Peyer's patch (tissue), 4 donors: ENCODE data around the gene MUC2. TPM values are rescaled to one million over a fixed set of nuclear protein-coding genes. Genes with fewer than 3 reads are reported as not detected.

ENCODE experiments used
- DNase-seq, 3 donors: peaks; one replicate each; pipeline ENCODE4 v3.0.0-alpha.2; 2017 to 2019
- H3K27ac ChIP-seq, 4 donors: fragments of 200-600 bp; sonication (generic); one replicate each; pipeline ENCODE4 v1.5.1; 2016 to 2019
- H3K27me3 ChIP-seq, 2 donors: fragments of 200-600 bp; sonication (generic); one replicate each; pipeline ENCODE4 v1.5.1; 2019
- H3K36me3 ChIP-seq, 3 donors: fragments of 200-600 bp; sonication (generic); one replicate each; pipeline ENCODE4 v1.5.1; 2016 to 2019
- H3K4me1 ChIP-seq, 4 donors: fragments of 200-600 bp; sonication (generic); one replicate each; pipeline ENCODE4 v1.5.1; 2016 to 2019
- H3K4me3 ChIP-seq, 4 donors: fragments of 200-600 bp; sonication (generic); 1 replicate in 3 of 4; 2 replicates in 1 of 4; pipeline ENCODE4 v1.5.1; 2016 to 2019; ENCODE audit warnings: mild to moderate bottlenecking in 1 of 4
- H3K9me3 ChIP-seq, 4 donors: fragments of 200-600 bp; sonication (generic); one replicate each; pipeline ENCODE4 v1.5.1; 2016 to 2019; ENCODE audit warnings: mild to moderate bottlenecking in 1 of 4
- POLR2A ChIP-seq, 2 donors: fragments of 450-650 bp; IDR thresholded peaks; one replicate each; pipeline ENCODE4 v1.5.1; 2017; ENCODE audit warnings: antibody characterized with exemption in 2 of 2, mild to moderate bottlenecking in 2 of 2, moderate library complexity in 2 of 2
- total RNA-seq, 4 donors: library from RNA; depleted of rRNA; stranded (reverse); fragments of >200 nt; gene quantifications; one replicate each; pipeline ENCODE4 v1.1.0, GENCODE V29; 2016
- TF ChIP-seq, protein P1 (sequence below), 6 experiments: fragments of 450-650 bp in 4 of 6; fragments of 200-600 bp in 2 of 6; sonication (generic) in 1 of 6; IDR thresholded peaks; one replicate each; pipeline ENCODE4 v1.5.1; 2017 to 2019; ENCODE audit warnings: antibody characterized with exemption in 6 of 6, mild to moderate bottlenecking in 3 of 6, moderate library complexity in 1 of 6

Gene MUC2
- total RNA-seq, 4 donors from 2014 or later: 817 to 1,165 (median 1,010) TPM

DNA sequence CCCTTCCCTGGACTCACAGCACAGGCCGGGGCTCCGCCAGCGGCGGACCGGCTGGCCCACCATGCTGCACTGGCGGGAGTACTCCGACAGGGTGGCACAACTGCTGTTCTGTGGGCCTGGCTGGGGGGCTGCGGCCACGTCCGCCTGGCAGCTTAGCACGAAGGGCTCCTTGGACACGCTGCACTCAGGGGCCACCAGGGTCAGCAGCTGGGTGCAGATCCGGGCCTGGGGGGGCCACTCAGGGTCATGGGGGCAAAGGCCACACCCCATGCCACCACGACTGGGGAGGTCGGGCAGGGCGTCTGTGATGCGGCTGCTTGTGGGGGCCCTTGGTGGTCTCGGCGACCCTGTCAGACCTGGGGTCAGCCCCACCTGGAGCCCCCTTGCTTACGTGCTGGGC is 44.1 kb upstream of the MUC2 start:
- no peaks in the 10 kb centered on the region for H3K36me3 ChIP-seq
- no peak overlapping the region for H3K27ac ChIP-seq
- H3K4me1 ChIP-seq: no peaks in the 10 kb centered on the region
- DNase-seq: no peak
- TF ChIP-seq, protein P1, sequence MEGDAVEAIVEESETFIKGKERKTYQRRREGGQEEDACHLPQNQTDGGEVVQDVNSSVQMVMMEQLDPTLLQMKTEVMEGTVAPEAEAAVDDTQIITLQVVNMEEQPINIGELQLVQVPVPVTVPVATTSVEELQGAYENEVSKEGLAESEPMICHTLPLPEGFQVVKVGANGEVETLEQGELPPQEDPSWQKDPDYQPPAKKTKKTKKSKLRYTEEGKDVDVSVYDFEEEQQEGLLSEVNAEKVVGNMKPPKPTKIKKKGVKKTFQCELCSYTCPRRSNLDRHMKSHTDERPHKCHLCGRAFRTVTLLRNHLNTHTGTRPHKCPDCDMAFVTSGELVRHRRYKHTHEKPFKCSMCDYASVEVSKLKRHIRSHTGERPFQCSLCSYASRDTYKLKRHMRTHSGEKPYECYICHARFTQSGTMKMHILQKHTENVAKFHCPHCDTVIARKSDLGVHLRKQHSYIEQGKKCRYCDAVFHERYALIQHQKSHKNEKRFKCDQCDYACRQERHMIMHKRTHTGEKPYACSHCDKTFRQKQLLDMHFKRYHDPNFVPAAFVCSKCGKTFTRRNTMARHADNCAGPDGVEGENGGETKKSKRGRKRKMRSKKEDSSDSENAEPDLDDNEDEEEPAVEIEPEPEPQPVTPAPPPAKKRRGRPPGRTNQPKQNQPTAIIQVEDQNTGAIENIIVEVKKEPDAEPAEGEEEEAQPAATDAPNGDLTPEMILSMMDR (IDR thresholded peaks at IDR 0.05): no peak
- no peak for TF ChIP-seq POLR2A (IDR thresholded peaks at IDR 0.05)
- H3K27me3 ChIP-seq: no peaks in the 10 kb centered on the region
- no peaks in the 10 kb centered on the region for H3K9me3 ChIP-seq
- no peak overlapping the region for H3K4me3 ChIP-seq

DNA sequence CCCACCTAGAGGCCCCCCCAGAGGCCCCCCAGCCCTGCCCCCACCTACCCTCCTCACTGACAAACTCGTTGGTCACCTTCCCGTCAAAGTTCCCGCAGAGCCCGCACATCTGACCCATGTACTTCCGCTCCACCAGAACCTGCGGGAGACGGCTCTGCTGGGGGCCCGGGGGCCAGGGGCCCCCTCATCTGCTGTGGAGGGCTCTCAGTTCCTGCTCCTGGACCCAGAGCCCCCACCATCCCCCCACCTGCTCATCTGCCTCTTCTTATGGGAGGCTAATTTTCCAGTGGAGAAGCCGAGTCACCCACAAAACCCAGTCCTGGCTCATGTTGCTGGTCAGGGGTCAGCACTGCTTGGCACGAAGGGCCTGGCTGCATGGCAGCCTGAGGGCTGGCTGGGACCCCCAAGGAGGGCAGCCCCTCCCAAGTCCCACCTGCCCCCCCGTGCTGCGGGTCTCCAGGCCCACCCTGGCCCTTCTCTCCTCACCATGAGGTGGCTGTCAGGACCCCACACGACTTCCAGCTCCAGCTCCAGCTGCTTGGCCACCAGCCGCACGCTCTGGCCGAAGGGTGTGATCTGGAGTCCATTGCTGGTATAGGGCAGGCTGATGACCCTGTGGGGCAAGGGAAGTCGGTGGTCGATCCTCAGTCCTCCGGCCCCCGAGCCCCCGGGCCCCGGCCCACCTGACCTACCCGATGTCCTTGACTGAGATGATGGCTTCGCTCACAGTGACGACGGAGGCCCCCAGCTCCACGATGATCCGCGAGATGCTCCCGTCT is 43.4 kb upstream of the MUC2 start:
- no peaks in the 10 kb centered on the region for H3K9me3 ChIP-seq
- TF ChIP-seq, protein P1 (IDR thresholded peaks at IDR 0.05): no peak
- TF ChIP-seq POLR2A (IDR thresholded peaks at IDR 0.05): no peak
- no peaks in the 10 kb centered on the region for H3K4me1 ChIP-seq
- H3K27me3 ChIP-seq: no peaks in the 10 kb centered on the region
- no peak overlapping the region for H3K4me3 ChIP-seq
- H3K36me3 ChIP-seq: no peaks in the 10 kb centered on the region
- DNase-seq: no peak
- no peak overlapping the region for H3K27ac ChIP-seq

DNA sequence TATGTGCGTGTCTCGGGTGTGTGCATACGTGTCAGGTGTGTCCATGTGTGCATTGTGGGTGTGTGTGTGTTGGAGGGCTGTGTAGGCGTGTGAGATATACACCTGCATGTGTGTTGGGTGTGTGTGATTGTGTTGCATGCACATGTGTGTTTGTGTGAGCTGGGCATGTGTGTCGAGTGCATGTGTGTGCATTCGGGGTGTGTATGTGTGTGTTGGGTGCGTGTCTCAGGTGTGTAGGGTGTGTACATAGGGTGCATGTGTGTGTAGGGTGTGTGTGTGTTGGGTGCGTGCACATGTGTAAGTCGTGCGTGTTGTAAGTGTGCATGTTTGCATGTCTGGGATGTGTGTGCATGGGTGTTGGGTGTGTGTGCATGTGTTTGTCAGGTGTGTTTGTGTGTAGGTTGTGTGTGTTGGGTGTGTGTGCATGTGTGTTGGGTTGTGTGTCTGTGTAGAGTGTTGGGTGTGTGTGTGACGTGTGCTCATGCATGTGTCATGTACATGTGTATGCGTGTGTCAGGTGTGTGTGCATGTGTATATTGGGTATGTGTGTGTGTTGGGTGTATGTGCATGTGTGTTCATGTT is 42.3 kb upstream of the MUC2 start:
- Histone ChIP-seq H3K4me1 (no peaks in the 10 kb centered on the region), H3K27ac (no peak overlapping the region), H3K9me3 (no peaks in the 10 kb centered on the region), H3K4me3 (no peak overlapping the region), H3K36me3 (no peaks in the 10 kb centered on the region), H3K27me3 (no peaks in the 10 kb centered on the region)
- no peak for DNase-seq
- TF ChIP-seq, protein P1 (IDR thresholded peaks at IDR 0.05): no peak
- no peak for TF ChIP-seq POLR2A (IDR thresholded peaks at IDR 0.05)

DNA sequence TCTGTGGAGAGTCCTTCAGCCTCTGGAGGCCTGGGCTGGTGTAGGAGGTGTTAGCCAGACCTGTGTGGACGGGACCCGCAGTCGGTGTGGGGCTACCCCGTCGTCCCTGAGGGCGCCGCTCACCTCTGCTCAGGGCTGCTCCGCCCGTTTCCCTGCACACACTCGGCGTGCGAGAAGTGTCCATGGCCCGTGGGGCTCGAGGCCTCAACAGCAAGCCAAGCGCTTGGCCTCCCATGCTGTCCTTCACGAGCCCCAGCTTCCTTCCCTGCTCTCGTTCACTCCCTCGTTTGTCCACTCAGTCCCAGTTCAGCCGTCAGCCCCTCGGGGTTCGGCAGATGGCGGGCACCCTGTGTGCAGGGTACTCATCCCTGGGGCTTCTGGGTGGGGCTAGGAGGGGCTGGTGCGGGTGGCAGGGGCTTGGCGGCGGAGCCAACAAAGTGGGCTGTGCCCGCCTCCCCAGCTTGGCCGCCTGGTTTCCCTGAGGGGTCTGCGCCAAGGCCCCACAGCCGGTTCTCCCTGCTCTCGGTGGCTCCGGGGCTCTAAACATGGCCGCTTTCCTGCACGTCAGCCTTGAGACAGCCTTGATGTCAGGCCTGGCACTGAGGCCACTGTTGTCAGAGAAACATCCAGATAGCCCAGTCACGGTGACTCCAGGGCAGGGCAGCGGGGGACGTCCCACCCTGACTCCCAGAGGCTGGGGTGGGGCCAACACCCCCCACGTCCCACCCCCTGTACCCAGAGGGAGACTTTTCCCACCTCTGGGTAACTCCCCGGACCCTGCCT is 41.5 kb upstream of the MUC2 start:
- H3K27ac ChIP-seq: no peak overlapping the region
- no peaks in the 10 kb centered on the region for H3K4me1 ChIP-seq
- no peaks in the 10 kb centered on the region for H3K27me3 ChIP-seq
- H3K9me3 ChIP-seq: no peaks in the 10 kb centered on the region
- TF ChIP-seq POLR2A (IDR thresholded peaks at IDR 0.05): no peak
- TF ChIP-seq, protein P1 (IDR thresholded peaks at IDR 0.05): no peak
- no peaks in the 10 kb centered on the region for H3K36me3 ChIP-seq
- H3K4me3 ChIP-seq: no peak overlapping the region
- no peak for DNase-seq

DNA sequence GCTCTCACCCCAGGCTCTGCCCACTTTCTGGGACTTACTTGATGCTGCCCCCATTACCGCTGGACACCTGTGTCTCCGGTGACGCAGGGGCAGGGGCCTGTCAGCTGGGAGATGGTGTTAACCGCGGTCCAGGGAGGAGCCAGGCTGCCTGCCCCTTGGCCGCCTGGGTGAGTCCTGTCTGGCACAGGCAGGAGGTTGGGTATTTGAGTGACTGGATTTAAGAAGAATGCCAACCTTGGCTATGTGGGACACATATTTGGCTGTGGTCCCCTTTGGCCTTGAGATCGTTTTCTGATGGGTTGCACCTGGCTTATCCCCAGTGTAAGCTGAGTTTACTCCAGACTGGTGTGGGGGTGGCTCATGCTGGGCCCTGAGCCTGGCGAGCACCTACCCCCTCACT is 40.7 kb upstream of the MUC2 start:
- Histone ChIP-seq H3K9me3 (no peaks in the 10 kb centered on the region), H3K4me3 (no peak overlapping the region), H3K36me3 (no peaks in the 10 kb centered on the region), H3K27me3 (no peaks in the 10 kb centered on the region), H3K4me1 (no peaks in the 10 kb centered on the region), H3K27ac (no peak overlapping the region)
- TF ChIP-seq, protein P1 (IDR thresholded peaks at IDR 0.05): no peak
- TF ChIP-seq POLR2A (IDR thresholded peaks at IDR 0.05): no peak
- DNase-seq: no peak
